NCI-H2029 treated with DMSO at 0.1 percent for 48 hours (cell line): ENCODE data around the gene DCDC2B.

ENCODE experiments used
- DNase-seq: peaks from one replicate; lab custom pipeline; 2025; lab: John Stamatoyannopoulos, UW

Gene DCDC2B

DNA sequence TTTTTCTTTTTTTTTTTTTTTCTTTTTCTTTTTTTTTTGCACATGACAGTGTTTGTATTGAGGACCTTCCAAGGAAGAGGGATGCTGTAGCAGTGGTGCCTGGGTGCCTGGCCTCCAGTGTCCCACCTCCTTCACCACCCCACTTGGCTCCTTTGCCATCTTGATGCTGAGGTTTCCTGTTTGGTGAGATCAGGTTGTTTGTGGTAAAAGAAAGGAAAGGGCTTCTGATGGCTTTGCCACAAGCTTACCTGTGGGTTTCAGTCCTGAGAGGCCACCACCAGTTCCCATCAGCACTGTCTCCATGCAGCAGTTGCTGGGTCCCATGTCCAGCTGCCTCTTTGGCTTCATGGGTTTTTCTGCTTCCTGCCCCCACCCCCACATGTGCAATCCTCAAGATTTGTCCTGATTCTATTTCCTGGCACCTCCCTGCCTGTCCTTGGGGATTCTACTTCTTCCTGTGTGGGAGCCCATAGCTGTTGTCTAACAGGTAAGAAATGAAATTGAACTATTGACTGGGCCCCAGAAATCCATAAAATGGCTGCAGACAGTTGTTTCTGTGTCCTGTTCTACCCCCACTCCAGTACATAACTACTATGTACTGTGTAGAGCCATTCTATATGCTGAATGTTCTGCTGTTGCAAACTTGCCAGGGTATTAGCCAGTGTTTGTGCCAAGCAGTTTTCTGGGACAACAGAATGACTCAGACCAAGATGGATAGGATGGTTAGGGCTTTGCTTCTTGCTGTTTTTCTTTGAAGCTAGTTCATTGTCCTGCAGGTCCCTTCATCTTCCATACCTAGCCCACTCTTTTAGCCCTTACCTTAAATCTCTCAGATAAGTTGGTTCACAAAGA, 12.7 kb upstream of the DCDC2B start:
- no peak for DNase-seq

GRCh38 chr1:32197074-32197473, 11.8 kb upstream of the DCDC2B start:
- no peak for DNase-seq

DNA sequence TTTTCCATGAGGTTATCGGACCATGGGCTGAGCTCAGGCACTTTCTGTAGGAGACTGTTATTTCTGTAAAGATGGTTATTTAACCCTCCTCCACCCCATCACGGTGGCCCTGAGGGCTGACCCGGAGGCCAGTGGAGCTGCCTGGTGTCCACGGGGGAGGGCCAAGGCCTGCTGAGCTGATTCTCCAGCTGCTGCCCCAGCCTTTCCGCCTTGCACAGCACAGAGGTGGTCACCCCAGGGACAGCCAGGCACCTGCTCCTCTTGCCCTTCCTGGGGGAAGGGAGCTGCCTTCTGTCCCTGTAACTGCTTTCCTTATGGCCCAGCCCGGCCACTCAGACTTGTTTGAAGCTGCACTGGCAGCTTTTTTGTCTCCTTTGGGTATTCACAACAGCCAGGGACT, 11.1 kb upstream of the DCDC2B start:
- no peak for DNase-seq

GRCh38 chr1:32198237-32199042, 10.4 kb upstream of the DCDC2B start:
- DNase-seq = no peak

DNA sequence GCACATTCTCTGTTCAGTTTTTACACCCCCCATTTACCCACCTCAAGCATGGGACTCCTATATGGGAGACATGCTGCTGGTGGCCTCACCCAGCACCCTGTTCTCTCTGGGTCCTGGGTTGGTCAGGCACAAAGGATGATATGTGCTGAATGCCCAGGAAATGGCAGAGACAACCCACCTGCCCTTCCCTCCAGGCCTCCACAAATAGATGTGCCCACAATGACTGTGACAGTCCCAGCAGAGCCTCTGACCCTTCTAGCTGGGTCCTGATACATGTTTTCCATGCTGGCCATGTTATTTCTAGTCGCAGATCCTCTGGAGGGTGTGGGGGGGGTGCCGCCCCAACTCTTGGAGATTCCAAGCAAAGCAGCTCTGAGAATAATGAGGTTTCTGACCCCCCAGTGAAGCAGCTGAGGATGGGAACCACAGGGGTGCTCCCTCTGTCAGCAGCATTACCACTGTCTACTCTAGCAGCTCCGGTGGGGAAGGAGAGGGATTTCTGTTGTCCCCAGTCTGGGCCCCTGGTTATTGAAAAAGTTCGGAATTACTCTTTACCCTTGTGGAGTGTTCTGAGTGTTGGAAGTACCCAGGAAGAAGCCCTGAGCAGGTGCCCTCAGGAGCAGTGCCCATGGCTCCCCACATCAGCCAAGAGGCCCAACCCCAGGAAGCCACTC, 9.7 kb upstream of the DCDC2B start:
- no peak for DNase-seq

DNA sequence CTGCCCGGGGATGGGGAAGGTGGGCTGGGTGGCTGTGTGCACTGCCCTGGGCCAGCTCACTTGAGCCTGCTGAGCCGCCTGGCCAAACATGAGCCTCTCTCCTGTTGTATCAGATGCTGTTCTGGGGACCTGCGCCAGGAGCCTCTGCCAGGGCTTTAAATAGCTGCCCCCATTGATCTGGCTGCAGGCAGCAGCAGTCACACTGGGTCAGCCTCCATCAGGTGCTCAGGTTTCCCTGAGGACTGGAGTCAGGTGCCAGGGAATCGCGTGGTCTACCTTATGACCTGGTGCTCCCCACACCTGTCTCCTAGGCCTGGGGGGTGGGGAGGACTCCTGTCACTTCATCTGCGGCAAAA, 9.2 kb upstream of the DCDC2B start:
- DNase-seq = peak; percentile 63

GRCh38 chr1:32200226-32201010, 8.5 kb upstream of the DCDC2B start, which contains the start of gene CCDC28B:
CCDC28B (plus strand) TSS chr1:32200595; CDS start chr1:32201936, 1,341 bp downstream.
- no peak for DNase-seq

DNA sequence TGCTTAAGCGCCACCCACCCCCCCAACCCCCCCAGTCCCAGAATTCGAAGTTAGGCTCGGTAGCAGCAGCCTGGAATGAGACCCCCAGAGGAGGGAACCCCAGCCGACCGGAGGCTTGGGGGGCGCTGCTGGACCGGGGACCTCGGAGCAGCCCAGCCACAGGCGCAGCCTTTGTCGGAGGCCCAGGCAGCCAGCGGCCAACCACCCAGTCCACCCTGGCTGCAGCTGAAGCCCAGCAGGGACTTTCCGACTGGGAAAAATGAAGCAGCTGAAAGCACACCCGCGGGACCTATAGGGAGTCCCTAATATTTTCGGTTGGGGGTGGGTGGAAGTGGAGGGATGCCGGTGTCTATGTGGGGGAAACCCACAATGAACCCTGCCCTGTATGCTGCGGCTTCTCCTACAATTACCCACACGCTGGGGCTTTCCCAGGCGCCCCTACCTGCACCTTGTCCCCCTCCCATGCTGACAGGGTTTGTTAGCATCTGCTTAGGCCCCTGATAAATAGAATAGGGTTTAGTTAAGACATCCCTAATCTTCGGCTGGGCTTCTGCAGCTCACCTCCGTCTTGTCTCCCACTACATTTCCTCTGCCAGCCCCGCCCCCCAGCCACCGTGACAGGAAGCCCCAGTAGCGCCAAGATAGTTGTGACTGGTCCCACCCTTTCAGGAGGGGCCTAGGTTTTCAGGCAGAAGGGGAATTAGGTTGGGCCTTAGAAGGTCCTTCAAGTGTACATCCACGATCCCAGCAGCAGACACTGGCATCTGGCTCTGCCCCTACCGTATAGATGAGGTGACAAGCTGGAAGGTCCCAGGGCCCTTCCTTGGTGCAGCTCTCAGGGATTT, 7.7 kb upstream of the DCDC2B start:
- no peak for DNase-seq

DNA sequence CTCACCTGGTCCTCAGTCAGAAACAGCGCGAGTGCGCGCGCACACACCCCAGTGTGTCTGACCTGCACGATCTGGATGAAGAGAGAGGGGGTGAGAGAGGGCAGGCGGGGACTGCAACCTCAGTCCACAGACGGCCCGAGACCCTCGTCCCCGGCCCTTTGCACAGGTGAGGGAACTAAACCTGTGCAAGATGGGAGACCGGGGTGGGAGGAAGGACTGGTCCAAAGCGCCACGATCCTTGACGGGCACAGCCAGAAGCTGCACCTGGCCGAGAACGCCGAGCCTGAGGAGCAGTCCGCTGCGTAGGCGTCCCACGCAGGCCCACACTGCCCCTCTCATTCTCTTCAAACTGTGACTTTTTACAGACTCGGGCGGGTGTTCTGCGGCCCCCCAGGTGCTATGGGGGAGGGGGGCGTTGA, 3.9 kb upstream of the DCDC2B start:
- DNase-seq = no peak

DNA sequence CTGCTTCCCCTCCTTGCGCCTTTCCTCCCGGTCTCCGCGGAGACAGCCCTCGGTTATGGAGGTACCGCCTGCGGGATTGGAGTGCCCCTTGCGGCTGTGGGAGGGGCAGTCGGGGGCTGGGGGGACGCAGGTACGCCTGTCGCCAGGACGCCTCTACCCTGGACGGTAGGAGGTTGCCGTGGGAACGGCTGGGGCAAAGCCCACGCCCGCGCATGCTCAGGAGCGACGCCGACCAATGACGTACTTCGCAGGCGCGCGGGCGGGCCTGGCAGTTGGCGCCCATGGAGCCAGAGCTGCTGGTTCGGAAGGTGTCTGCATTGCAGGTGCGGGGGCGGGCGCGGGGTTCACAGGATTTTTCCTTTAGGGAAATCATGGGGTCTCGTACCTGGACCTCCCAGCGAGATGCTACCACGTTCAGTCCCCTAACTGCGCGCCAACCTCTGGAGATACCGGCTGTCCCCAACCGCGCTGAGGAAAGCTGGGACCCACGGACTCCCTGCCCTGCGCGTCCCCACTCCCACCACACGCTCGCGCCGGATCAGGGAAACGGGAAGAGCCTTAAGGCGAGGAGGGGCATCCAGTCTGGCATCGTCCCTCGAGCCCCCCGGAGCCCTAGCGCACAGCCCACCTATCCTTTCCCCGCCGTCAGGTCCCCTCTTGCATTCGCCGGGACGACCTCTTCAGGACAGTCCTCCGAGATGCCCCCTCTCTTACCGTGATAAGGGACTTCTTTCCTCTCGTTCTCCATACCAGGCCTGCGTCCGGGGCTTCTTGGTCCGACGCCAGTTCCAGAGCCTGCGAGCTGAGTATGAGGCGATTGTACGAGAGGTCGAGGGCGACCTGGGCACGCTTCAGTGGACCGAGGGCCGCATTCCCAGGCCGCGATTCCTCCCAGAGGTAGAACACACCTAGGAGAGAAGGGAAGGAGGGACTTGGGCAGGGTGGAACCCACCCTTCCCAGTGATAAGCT, 3.2 kb upstream of the DCDC2B start, which contains the start of gene IQCC:
Gene IQCC, plus strand, starts transcription at position 271 of the 970 bp plus-strand sequence. Its CDS starts 11 bp downstream, at position 282.
- peak; percentile 51 for DNase-seq

- no peak for DNase-seq
Measured at GRCh38 chr1:32208469-32208868, 420 bp upstream of the DCDC2B start.

DNA sequence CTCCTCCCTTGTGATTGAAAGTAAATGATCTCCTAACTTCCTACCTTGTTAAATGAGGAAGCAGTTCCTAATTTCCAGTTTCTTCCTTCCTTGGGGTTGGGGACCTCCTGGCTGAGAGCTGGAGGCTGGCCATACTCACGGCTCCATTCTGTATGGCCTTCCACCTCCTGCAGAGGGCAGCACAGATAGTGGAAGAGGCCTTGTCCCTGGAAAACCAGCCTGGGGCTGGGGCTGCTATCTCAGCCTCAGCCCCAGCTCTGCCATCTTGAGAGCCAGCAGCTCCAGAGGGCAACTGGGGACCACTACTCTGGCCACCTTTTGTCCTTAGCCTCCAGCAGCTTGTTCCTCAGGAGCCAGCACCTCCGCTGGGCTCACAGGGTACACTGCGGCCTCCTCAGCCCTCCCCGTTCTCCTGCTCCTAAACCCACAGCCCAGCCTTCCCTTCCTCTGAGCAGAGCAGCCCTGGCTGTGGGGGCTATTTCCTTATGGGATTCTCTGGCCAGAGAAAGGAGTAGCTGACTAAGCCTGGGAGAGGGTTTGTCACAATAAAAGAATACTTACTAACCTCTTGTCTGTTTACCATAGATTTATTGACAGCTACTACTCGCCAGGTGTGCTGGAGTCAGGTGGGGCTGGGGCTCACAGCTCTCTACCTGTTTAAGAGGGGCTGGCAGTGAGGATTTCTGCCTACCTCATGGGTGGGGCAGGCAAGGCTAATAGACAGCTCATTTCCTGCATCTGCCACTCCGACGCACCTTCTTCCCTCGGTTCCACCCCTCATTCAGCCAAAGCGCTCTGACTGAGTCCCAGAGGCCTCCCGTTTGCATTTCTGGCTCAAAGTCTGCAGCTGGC, 7.0 kb downstream of the DCDC2B start:
- peak; percentile 53 for DNase-seq

DNA sequence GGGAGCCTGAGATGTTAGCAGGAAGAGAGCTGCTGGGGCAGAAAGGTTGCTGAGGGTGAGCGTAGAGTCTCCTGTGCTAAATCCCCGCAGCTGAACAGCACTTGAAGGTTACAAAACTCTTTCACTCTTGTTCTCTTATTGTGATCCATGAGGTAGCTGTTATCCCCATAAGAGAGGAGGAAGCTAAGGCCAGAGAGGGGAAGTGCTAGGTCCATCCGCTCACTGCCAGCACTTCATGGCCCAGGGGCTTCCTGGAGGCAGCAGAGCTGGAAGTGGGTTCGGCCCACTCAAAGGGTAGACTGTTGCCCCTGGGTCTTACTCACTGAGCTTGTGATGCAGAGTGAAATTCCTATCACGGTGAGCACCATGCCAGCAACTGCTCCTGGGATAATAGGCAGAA, 7.7 kb downstream of the DCDC2B start:
- no peak for DNase-seq

GRCh38 chr1:32219022-32219421, 10.1 kb downstream of the DCDC2B start:
- no peak for DNase-seq

DNA sequence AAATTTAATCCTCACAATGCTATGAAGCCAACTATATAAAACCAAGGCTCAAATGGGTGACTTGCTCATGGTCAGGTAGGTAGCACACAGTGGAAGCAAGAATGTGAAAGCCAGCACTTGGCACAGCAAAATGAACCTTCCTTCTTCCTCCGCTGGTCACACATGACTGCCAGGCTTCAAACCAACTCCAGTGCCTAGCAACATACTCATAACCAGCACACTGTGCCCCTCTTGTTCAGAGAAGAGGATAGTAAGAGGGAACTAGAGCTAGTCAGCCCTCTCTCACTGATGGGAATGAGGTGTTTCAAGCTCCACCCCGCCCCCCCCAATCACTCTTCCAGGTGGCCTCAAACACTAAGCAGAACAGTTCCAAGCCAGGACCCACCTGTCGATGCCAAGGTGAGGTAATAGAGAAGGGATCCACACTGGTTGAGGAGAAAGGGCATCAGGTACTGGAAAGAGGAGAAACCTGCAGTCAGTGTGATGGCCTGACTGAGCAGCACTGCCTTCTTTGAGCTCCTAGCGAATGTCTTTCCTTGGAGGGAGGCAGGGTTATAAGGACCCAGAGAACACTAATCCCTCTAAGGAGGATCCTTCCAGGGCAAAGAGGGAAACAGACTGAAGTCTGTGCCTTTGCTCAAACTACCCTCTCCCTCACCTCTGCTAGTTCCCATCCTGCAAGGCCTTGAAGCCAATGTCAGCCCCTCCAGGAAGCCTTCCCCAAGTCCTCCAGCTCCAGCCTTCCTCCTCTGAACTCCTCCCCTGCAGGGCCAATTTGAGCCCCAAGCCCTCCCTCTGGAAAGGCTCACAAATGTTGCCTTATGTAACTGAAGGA, 12.1 kb downstream of the DCDC2B start:
- DNase-seq = no peak

DNA sequence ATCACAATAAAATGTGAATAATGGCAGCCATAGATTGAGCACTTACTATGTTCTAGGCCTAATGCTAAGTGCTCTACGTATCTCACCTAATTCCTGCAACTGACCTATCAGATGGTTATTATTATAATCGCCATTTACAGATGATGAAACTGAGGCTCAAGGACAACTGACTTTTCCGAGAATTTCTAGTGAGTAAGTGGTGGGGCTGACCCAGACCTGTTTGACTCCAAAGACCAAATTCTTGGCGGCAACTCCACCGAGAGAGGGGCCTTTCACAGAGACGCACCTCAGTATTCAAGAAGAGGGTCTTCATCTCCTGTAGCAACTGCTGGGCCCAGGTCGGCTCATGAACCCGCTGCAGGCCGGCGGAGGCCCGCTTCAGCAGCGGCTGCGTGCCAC, 12.7 kb downstream of the DCDC2B start:
- no peak for DNase-seq

GRCh38 chr1:32221980-32222755, 13.3 kb downstream of the DCDC2B start, which contains the start of the genes EIF3I and TMEM234:
EIF3I (plus strand) TSS chr1:32222407; CDS start chr1:32222442, 35 bp downstream.
TMEM234 (minus strand) TSS chr1:32222353; CDS start chr1:32222322, 31 bp downstream.
- DNase-seq = peak; percentile 47
